ENCODE results near the gene KIF19.

KIF19 gene

GRCh38 chr17:74369221-74369620 lies 43.2 kb downstream of the KIF19 start:
- no peaks in the 10 kb centered on the region for H3K4me1 ChIP-seq (ENCODE audit: low read length)
- no peak overlapping the region for H3K4me2 ChIP-seq (ENCODE audit: low read length)
- no peak overlapping the region for H2AFZ ChIP-seq (ENCODE audit: low read depth, low read length)
- H3K9ac ChIP-seq (ENCODE audit: low read length) = no peak overlapping the region
- no peak overlapping the region for H3K4me3 ChIP-seq (ENCODE audit: low read length)
- no peaks in the 10 kb centered on the region for H3K36me3 ChIP-seq (replicated peaks; ENCODE audit: low read depth, low read length)
- no peak overlapping the region for H3K27ac ChIP-seq (ENCODE audit: low read length)
- no peak for TF ChIP-seq CTCF (IDR thresholded peaks at IDR 0.05; ENCODE audit: low read depth, low read length)
- TF ChIP-seq EZH2phosphoT487 (IDR thresholded peaks at IDR 0.05; ENCODE audit: low read depth) = no peak
- H3K9me3 ChIP-seq (ENCODE audit: insufficient read depth, low read length) = no peaks in the 10 kb centered on the region
- H3K27me3 ChIP-seq (ENCODE audit: low read depth, low read length) = peaks cover 3% of the 10 kb centered on the region; the same call in 1 of the 2 replicates
- H3K79me2 ChIP-seq (ENCODE audit: low read length) = no peaks in the 10 kb centered on the region
- H4K20me1 ChIP-seq (ENCODE audit: insufficient read depth, low read length) = no peaks in the 10 kb centered on the region

- Histone ChIP-seq H3K4me1 (ENCODE audit: low read length) (no peaks in the 10 kb centered on the region), H3K9me3 (ENCODE audit: insufficient read depth, low read length) (no peaks in the 10 kb centered on the region), H4K20me1 (ENCODE audit: insufficient read depth, low read length) (no peaks in the 10 kb centered on the region), H3K4me2 (ENCODE audit: low read length) (no peak overlapping the region), H3K27me3 (ENCODE audit: low read depth, low read length) (peaks cover 3% of the 10 kb centered on the region; the same call in 1 of the 2 replicates), H3K27ac (ENCODE audit: low read length) (no peak overlapping the region), H3K36me3 (replicated peaks; ENCODE audit: low read depth, low read length) (no peaks in the 10 kb centered on the region), H3K4me3 (ENCODE audit: low read length) (no peak overlapping the region), H2AFZ (ENCODE audit: low read depth, low read length) (no peak overlapping the region), H3K79me2 (ENCODE audit: low read length) (no peaks in the 10 kb centered on the region), H3K9ac (ENCODE audit: low read length) (no peak overlapping the region)
- TF ChIP-seq EZH2phosphoT487 (IDR thresholded peaks at IDR 0.05; ENCODE audit: low read depth) (no peak), CTCF (IDR thresholded peaks at IDR 0.05; ENCODE audit: low read depth, low read length) (no peak)
These were observed 43.9 kb downstream of the KIF19 start for GRCh38 chr17:74369665-74370490.

GRCh38 chr17:74371653-74372147 lies 45.7 kb downstream of the KIF19 start:
- Histone ChIP-seq H3K36me3 (replicated peaks; ENCODE audit: low read depth, low read length) (no peaks in the 10 kb centered on the region), H3K79me2 (ENCODE audit: low read length) (no peaks in the 10 kb centered on the region), H2AFZ (ENCODE audit: low read depth, low read length) (no peak overlapping the region), H3K9me3 (ENCODE audit: insufficient read depth, low read length) (no peaks in the 10 kb centered on the region), H3K27ac (ENCODE audit: low read length) (no peak overlapping the region), H3K4me3 (ENCODE audit: low read length) (no peak overlapping the region), H3K4me2 (ENCODE audit: low read length) (no peak overlapping the region), H3K27me3 (ENCODE audit: low read depth, low read length) (peaks cover 3% of the 10 kb centered on the region; the same call in 1 of the 2 replicates), H3K9ac (ENCODE audit: low read length) (no peak overlapping the region), H4K20me1 (ENCODE audit: insufficient read depth, low read length) (no peaks in the 10 kb centered on the region), H3K4me1 (ENCODE audit: low read length) (no peaks in the 10 kb centered on the region)
- TF ChIP-seq CTCF (IDR thresholded peaks at IDR 0.05; ENCODE audit: low read depth, low read length) (no peak), EZH2phosphoT487 (IDR thresholded peaks at IDR 0.05; ENCODE audit: low read depth) (no peak)

- Histone ChIP-seq H3K4me2 (ENCODE audit: low read length) (no peak overlapping the region), H3K9ac (ENCODE audit: low read length) (no peak overlapping the region), H3K4me1 (ENCODE audit: low read length) (no peaks in the 10 kb centered on the region), H3K27me3 (ENCODE audit: low read depth, low read length) (peaks cover 8% of the 10 kb centered on the region; the same call in 1 of the 2 replicates), H3K4me3 (ENCODE audit: low read length) (no peak overlapping the region), H3K79me2 (ENCODE audit: low read length) (no peaks in the 10 kb centered on the region), H2AFZ (ENCODE audit: low read depth, low read length) (no peak overlapping the region), H3K27ac (ENCODE audit: low read length) (no peak overlapping the region), H3K36me3 (replicated peaks; ENCODE audit: low read depth, low read length) (no peaks in the 10 kb centered on the region), H4K20me1 (ENCODE audit: insufficient read depth, low read length) (no peaks in the 10 kb centered on the region), H3K9me3 (ENCODE audit: insufficient read depth, low read length) (no peaks in the 10 kb centered on the region)
- no peak for TF ChIP-seq EZH2phosphoT487 (IDR thresholded peaks at IDR 0.05; ENCODE audit: low read depth)
- no peak for TF ChIP-seq CTCF (IDR thresholded peaks at IDR 0.05; ENCODE audit: low read depth, low read length)
These were observed 46.4 kb downstream of the KIF19 start for GRCh38 chr17:74372426-74372825.
